Activated CD4-positive, CD25-positive, alpha-beta regulatory T cell (primary cell): ENCODE data around the gene MIER3.
A peak's percentile ranks its signal among the peaks of the same experiment; 100 is the strongest.
"Not testable (repeated sequence)": the region's sequence is repeated elsewhere in the genome, so short reads cannot be mapped to it uniquely, and the experiment has no call there.

ENCODE experiments used
- DNase-seq, 4 experiments: peaks; one replicate each; lab custom pipeline; 2025; lab: John Stamatoyannopoulos, UW

MIER3 gene

GRCh38 chr5:56951946-56952691, at the start of gene MIER3:
Gene MIER3, minus strand, starts transcription at chr5:56952123. Its CDS starts 21 bp downstream, at chr5:56952102.
- DNase-seq: peak; percentile 53 to 72 (median 65)

DNA sequence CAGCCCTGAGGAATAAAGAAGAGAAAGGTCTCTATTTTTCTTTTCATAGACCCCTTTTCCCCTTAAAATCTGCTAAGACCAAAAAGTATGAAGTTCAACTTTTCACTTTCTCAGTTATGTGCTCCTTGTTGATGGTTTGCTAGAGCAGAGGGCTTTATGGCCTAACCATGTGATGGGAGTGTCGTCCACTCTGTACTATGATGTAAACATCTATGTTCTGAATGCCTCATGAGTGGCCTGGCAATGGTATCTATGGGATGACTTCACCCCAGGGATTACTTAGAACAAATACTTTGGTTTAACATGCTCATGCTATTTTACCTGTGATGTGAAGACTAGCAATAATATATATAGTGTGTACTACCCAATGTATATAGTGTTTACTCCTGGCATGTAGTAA, 43.7 kb upstream of the MIER3 start:
- DNase-seq: no peak

GRCh38 chr5:56993241-56993640, 41.3 kb upstream of the MIER3 start:
- no peak for DNase-seq

DNA sequence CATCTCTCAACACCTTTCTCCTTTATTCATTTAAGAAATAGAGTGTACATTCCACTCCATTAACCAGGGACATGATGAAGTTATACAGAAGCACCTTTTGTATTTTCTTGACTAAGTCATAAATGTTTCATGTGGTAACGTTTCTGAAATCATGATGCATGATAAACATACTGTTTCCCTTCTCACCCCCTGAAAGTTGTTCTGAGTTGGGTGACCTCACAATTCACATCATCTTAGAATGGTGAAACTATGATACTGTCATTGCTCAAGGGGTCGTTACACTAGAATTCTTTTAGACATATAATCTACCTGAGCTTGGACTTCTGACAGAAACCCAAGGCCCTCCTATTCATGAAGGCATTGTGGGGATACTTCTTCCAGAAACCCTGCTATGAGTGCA, 37.8 kb upstream of the MIER3 start:
- DNase-seq: no peak

DNA sequence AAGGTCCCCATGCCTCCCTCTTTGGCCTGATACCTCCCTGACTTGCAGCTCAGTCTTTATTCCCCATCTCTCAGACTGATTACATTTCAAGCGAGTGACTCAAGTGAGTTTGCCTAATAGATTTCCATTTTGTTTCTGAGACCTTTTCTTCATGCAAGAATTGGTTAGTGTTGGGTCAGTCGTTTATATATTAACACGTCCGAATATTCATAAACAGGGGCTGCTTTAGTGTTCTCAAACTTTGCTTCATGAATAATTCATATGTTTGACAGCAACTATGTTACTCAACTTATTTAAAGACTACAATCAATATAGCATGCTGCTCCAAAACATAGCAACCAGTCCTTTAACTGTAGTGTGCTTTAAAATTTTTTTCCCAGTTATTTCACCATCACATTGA, 36.6 kb upstream of the MIER3 start:
- DNase-seq: no peak

DNA sequence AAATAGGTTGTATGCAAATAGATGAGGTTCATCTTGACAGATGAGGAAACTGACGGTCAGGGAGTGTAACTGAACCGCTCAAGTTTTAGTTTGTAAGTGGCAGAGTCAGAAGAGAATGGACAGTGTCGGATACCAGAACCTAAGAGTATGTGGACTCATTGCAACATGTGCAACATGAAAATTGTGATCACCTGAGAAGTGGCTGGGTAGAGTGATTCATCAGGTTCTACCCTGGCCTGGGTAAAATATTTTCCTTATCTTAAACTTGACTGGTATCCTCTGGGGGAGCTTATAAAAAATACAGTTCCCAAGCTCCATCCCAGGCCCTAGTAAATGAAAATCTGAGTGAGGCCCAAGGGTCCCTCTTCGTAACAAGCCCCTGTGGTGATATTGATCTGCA, 35.2 kb upstream of the MIER3 start:
- DNase-seq: no peak

- no peak for DNase-seq
Observed at GRCh38 chr5:56986626-56986947, 34.7 kb upstream of the MIER3 start.

DNA sequence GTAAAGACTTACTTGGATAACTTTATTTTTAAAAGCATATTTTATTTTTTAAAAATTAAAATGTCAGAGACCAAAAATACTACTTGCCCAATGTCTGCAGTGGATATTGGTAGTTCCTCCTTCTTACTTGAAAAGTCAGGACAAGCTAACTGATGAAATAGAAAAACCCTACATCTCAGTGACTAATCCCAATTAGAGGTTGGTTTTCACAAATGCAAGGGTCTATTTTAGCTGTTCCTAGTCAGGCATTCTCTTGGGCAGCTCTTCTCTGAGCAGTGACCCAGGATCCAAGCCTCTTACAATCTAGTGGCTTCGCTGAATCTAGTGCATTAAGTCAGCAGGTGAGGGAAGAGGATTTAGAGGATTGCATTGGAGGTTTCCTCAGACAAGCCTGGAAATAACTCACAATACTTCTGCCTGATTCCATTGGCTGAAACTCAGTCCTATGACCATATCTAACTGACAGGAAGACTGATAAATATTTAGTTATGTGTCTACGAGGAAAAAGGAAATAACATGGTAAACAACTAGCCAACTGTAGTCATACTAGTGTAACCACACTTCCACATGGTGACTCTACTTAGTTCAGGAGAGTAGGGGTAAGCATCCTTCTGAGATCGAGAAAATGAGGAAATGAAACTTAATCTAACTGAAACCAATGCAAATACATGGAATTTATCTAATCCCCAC, 34.2 kb upstream of the MIER3 start:
- DNase-seq: no peak

DNA sequence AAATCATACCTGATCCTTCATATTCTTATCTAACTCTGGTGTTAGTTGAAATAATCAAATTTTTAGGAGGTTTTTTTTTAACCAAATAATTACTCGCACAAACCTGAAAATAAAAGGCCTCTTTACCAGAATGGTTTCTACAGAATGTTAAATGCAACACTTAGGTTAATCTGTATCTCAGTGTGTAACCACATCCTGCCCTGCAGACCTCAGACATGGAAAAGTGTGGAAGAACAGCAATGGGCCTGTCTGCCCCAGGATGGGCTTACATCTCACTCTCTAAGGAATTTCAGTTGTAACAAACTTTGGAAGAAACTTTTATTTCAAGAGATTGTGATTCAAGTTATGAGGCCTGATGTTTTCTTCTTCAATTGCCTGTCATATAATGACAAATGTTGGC, 32.5 kb upstream of the MIER3 start:
- no peak for DNase-seq

- no peak for DNase-seq
Observed at GRCh38 chr5:56983593-56984361, 31.9 kb upstream of the MIER3 start.

- DNase-seq: no peak
Observed at GRCh38 chr5:56981548-56982315, 29.8 kb upstream of the MIER3 start.

GRCh38 chr5:56979968-56980367, 28.0 kb upstream of the MIER3 start:
- no peak for DNase-seq

DNA sequence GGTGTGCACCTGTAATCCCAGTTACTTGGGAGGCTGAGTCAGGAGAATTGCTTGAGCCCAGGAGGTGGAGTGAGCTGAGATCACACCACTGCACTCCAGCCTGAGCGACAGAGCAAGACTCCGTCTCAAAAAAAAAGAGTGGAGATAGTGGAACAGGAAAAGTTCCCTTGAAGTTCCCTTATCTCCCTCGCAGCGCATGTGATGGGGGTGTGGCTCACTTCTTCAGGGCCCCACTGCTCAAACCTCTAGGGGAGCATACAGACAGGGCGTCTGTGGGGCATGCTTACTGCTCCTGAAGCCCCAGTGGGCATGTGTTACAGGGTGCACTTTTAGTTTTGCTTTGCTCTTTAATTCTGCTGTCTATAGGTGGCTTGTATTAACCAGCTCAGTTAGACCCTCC, 27.6 kb upstream of the MIER3 start:
- DNase-seq: not testable (repeated sequence)

GRCh38 chr5:56977822-56978221, 25.9 kb upstream of the MIER3 start:
- no peak for DNase-seq

GRCh38 chr5:56977021-56977420, 25.1 kb upstream of the MIER3 start:
- DNase-seq: no peak

GRCh38 chr5:56974241-56974640, 22.3 kb upstream of the MIER3 start:
- no peak for DNase-seq

GRCh38 chr5:56973473-56973872, 21.6 kb upstream of the MIER3 start:
- DNase-seq: no peak

GRCh38 chr5:56971275-56971674, 19.4 kb upstream of the MIER3 start:
- DNase-seq: no peak

- DNase-seq: no peak
Observed at GRCh38 chr5:56964173-56964572, 12.2 kb upstream of the MIER3 start.

GRCh38 chr5:56963246-56963645, 11.3 kb upstream of the MIER3 start:
- DNase-seq: no peak

- DNase-seq: no peak
Observed at GRCh38 chr5:56962286-56962685, 10.4 kb upstream of the MIER3 start.

DNA sequence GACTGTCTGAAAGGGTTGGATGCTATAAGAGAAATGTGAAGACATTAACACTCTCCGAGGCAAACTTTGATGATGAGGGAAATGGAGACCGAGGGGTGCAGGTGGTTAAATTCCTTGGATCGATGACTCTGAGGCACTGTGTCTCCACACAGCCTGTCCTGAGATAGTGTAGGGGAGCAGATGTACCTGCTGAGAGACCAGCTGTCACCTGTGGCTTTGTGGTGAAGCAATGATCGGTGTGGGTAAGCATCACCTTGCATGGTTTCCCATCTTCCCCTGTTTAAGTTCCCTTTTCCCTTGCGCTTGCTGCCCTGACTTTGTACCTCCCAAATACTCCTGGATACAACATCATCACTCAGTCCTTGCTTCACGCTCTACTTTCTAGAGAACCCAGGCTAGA, 9.8 kb upstream of the MIER3 start:
- DNase-seq: no peak
